Mesenchymal stem cell (in vitro differentiated cells and primary cell): ENCODE data around the gene COX7B.

Experiments used
- DNase-seq: peaks from one replicate; pipeline ENCODE4 v3.0.0-alpha.2; 2013
- H2AFZ ChIP-seq: one replicate; pipeline ENCODE4 v1.6.1; 2013; ENCODE audit warnings: low read depth, mild to moderate bottlenecking, control low read depth, inconsistent platforms, low read length, moderate library complexity
- H2AK5ac ChIP-seq: 2 replicates; pipeline ENCODE4 v1.6.1; 2013; ENCODE audit warnings: low read length, moderate library complexity, mild to moderate bottlenecking, inconsistent platforms; ENCODE audit not compliant: severe bottlenecking
- H2BK120ac ChIP-seq: one replicate; pipeline ENCODE4 v1.6.1; 2013; ENCODE audit warnings: low read depth, mild to moderate bottlenecking, inconsistent platforms, low read length, moderate library complexity
- H2BK12ac ChIP-seq, 2 experiments: one replicate each; pipeline ENCODE4 v1.6.1; 2013; ENCODE audit warnings: inconsistent platforms in 2 of 2, low read length in 2 of 2, mild to moderate bottlenecking in 2 of 2, moderate library complexity in 2 of 2, control low read depth in 1 of 2
- H2BK15ac ChIP-seq: one replicate; pipeline ENCODE4 v1.6.1; 2013; ENCODE audit warnings: mild to moderate bottlenecking, low read depth, inconsistent platforms; ENCODE audit not compliant: poor library complexity, severe bottlenecking
- H2BK5ac ChIP-seq: 2 replicates; pipeline ENCODE4 v1.6.1; 2013; ENCODE audit warnings: low read depth, mild to moderate bottlenecking, low read length, control low read depth, inconsistent platforms; ENCODE audit not compliant: poor library complexity, severe bottlenecking
- H3K14ac ChIP-seq, 2 experiments: one replicate each; pipeline ENCODE4 v1.6.1; 2013; ENCODE audit warnings: inconsistent platforms in 2 of 2, low read length in 2 of 2, control low read depth in 1 of 2, mild to moderate bottlenecking in 1 of 2, moderate library complexity in 1 of 2
- H3K18ac ChIP-seq, 2 experiments: one replicate each; pipeline ENCODE4 v1.6.1; 2013; ENCODE audit warnings: inconsistent platforms in 2 of 2, low read length in 2 of 2, control low read depth in 1 of 2, low read depth in 1 of 2, mild to moderate bottlenecking in 1 of 2
- H3K23ac ChIP-seq, 2 experiments: one replicate each; pipeline ENCODE4 v1.6.1; 2013; ENCODE audit warnings: inconsistent platforms in 2 of 2, low read length in 2 of 2, mild to moderate bottlenecking in 2 of 2, moderate library complexity in 2 of 2, control low read depth in 1 of 2
- H3K27ac ChIP-seq: 2 replicates; pipeline ENCODE4 v1.5.1; 2013; ENCODE audit warnings: mild to moderate bottlenecking, moderate library complexity, low read length, control low read depth, inconsistent platforms; ENCODE audit not compliant: poor library complexity, severe bottlenecking
- H3K27me3 ChIP-seq, 2 experiments: 2 replicates each; pipeline versions ENCODE4 v1.6.1 to v1.7.0; 2013; ENCODE audit warnings: low read length in 2 of 2, mild to moderate bottlenecking in 2 of 2, moderate library complexity in 2 of 2, control low read depth in 1 of 2, inconsistent platforms in 1 of 2; ENCODE audit not compliant: control insufficient read depth in 1 of 2, insufficient read depth in 1 of 2
- H3K36me3 ChIP-seq, 2 experiments: 2 replicates each; pipeline versions ENCODE4 v1.6.1 to v1.7.0; 2013; ENCODE audit warnings: low read length in 2 of 2, control low read depth in 1 of 2, inconsistent platforms in 1 of 2, low read depth in 1 of 2, mild to moderate bottlenecking in 1 of 2; ENCODE audit not compliant: insufficient read depth in 2 of 2, control insufficient read depth in 1 of 2
- H3K4ac ChIP-seq, 2 experiments: one replicate each; pipeline ENCODE4 v1.6.1; 2013; ENCODE audit warnings: inconsistent platforms in 2 of 2, low read length in 2 of 2, mild to moderate bottlenecking in 2 of 2, moderate library complexity in 2 of 2, control low read depth in 1 of 2, low read depth in 1 of 2
- H3K4me1 ChIP-seq: 2 replicates; pipeline ENCODE4 v1.6.1; 2013; ENCODE audit warnings: low read depth, low read length, control low read depth; ENCODE audit not compliant: control insufficient read depth, insufficient read depth
- H3K4me2 ChIP-seq: 2 replicates; pipeline ENCODE4 v1.6.1; 2013; ENCODE audit warnings: low read length, mild to moderate bottlenecking, inconsistent platforms; ENCODE audit not compliant: poor library complexity, severe bottlenecking
- H3K4me3 ChIP-seq, 2 experiments: 2 replicates each; pipeline versions ENCODE4 v1.5.1 to v1.7.0; 2013; ENCODE audit warnings: low read length in 2 of 2, mild to moderate bottlenecking in 2 of 2, control low read depth in 1 of 2, low read depth in 1 of 2; ENCODE audit not compliant: insufficient read depth in 1 of 2
- H3K79me1 ChIP-seq: replicated peaks from 2 replicates; pipeline ENCODE4 v1.6.1; 2013; ENCODE audit warnings: mild to moderate bottlenecking, control low read depth, low read length, inconsistent platforms; ENCODE audit not compliant: poor library complexity, severe bottlenecking
- H3K9ac ChIP-seq: 2 replicates; pipeline ENCODE4 v1.7.0; 2013; ENCODE audit warnings: mild to moderate bottlenecking, low read length, moderate library complexity
- H3K9me3 ChIP-seq: 2 replicates; pipeline ENCODE4 v1.7.0; 2013; ENCODE audit warnings: mild to moderate bottlenecking, low read length; ENCODE audit not compliant: control insufficient read depth
- H4K8ac ChIP-seq: one replicate; pipeline ENCODE4 v1.6.1; 2013; ENCODE audit warnings: inconsistent platforms, mild to moderate bottlenecking, low read length, moderate library complexity
- H4K91ac ChIP-seq: one replicate; pipeline ENCODE4 v1.6.1; 2013; ENCODE audit warnings: mild to moderate bottlenecking, low read length, inconsistent platforms
- WGBS: methylation state at CpG from one replicate; pipeline ENCODE4 v1.1.7; 2013; ENCODE audit warnings: mixed read lengths; 5-methylcytosine and 5-hydroxymethylcytosine counted together

The COX7B gene

DNA sequence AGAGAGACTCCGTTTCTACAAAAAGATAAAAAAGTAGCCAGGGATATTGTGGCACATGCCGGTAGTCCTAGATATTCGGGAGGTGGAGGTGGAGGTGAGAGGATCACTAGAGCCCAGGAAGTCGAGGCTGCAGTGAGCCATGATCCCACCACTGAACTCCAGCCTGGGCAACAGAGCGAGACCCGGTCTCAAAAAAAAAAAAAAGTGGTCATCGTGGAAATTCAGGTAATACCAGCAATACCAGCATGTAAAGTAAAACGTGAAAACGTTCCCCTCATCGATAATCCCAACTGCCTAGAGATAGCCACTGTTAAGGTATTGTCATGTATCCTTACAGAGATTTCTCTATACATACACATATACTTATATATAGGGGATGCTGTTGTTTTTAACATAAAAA lies 5.6 kb upstream of the COX7B start:
- WGBS = 83% methylated on average over 5 of the region's 10 CpGs
- Histone ChIP-seq H3K9ac (peak overlapping the region; percentile 90), H2BK15ac (no peak overlapping the region), H3K27ac (no peak overlapping the region), H2BK120ac (no peak overlapping the region), H3K4me1 (peaks cover 3% of the 10 kb centered on the region), H3K27me3 (no peaks in the 10 kb centered on the region), H3K4ac (no peak overlapping the region), H3K79me1 (no peaks in the 10 kb centered on the region), H3K14ac (no peak overlapping the region), H3K36me3 (no peaks in the 10 kb centered on the region), H4K91ac (no peak overlapping the region), H2AK5ac (no peak overlapping the region), H3K4me3 (peak overlapping the region in 1 of 2 experiments; percentile 84), H2BK5ac (no peak overlapping the region), H2AFZ (no peak overlapping the region), H3K23ac (no peak overlapping the region), H3K18ac (no peak overlapping the region), H4K8ac (no peak overlapping the region), H3K4me2 (no peak overlapping the region), H3K9me3 (no peaks in the 10 kb centered on the region), H2BK12ac (no peak overlapping the region)
- DNase-seq = no peak

- no peak within 1 kb of the TSS for H3K4ac ChIP-seq
- peak within 1 kb of the TSS; percentile 74 for H3K27ac ChIP-seq
- H3K4me1 ChIP-seq = peaks cover 3% of the 10 kb centered on the region
- peak within 1 kb of the TSS; percentile 39 for H3K4me2 ChIP-seq
- no peak within 1 kb of the TSS for H2BK12ac ChIP-seq
- no peaks in the 10 kb centered on the region for H3K79me1 ChIP-seq
- no peaks in the 10 kb centered on the region for H3K27me3 ChIP-seq
- no peak within 1 kb of the TSS for H3K23ac ChIP-seq
- no peak within 1 kb of the TSS for H4K91ac ChIP-seq
- H2BK15ac ChIP-seq = no peak within 1 kb of the TSS
- H3K36me3 ChIP-seq = no peaks in the 10 kb centered on the region
- under 1% methylated on average over 39 of the region's 49 CpGs for WGBS
- H4K8ac ChIP-seq = no peak within 1 kb of the TSS
- no peak within 1 kb of the TSS for H2BK5ac ChIP-seq
- H3K9me3 ChIP-seq = no peaks in the 10 kb centered on the region
- peak within 1 kb of the TSS; percentile 99 for H3K9ac ChIP-seq
- no peak within 1 kb of the TSS for H2BK120ac ChIP-seq
- H3K14ac ChIP-seq = no peak within 1 kb of the TSS
- H3K4me3 ChIP-seq = peak within 1 kb of the TSS; percentile 51 to 84
- H2AK5ac ChIP-seq = no peak within 1 kb of the TSS
- DNase-seq = peak; percentile 97
- H2AFZ ChIP-seq = no peak within 1 kb of the TSS
- no peak within 1 kb of the TSS for H3K18ac ChIP-seq
Observed at GRCh38 chrX:77894921-77895886, 4.1 kb upstream of the COX7B start, which contains the start of gene MAGT1. TSS of gene MAGT1 (minus strand) at chrX:77895435. CDS start at chrX:77895410, 25 bp downstream.

DNA sequence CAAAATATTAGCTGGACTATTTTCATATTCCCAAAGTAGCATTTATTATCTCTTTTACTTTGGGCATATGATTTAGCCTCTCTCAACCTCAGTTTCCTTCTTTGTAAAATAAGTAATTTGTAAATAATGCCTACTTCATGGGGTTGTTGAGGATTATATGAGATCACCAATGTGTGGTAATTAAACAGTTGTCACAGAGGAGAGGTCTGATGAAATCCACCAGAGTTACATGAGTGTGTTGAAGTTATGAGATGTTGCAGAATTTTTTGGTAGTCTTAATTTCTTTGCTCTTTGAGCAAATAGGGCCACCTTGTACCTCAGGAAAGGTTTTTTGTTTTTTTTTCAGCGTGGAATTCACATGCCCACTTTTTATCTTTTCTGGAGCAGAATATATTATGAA lies 1.4 kb downstream of the COX7B start:
- Histone ChIP-seq H3K36me3 (peaks cover 4 to 22% of the 10 kb centered on the region in 2 experiments), H3K4me2 (no peak overlapping the region), H4K91ac (no peak overlapping the region), H2BK12ac (no peak overlapping the region), H4K8ac (no peak overlapping the region), H3K4ac (no peak overlapping the region), H3K4me1 (no peaks in the 10 kb centered on the region), H3K27me3 (no peaks in the 10 kb centered on the region), H2BK5ac (no peak overlapping the region), H2BK120ac (no peak overlapping the region), H3K18ac (no peak overlapping the region), H3K14ac (no peak overlapping the region), H3K79me1 (no peaks in the 10 kb centered on the region), H3K9me3 (no peaks in the 10 kb centered on the region), H2BK15ac (no peak overlapping the region), H2AK5ac (no peak overlapping the region), H2AFZ (no peak overlapping the region), H3K4me3 (peak overlapping the region in 1 of 2 experiments; percentile 91), H3K9ac (peak overlapping the region; percentile 99), H3K23ac (no peak overlapping the region), H3K27ac (no peak overlapping the region)
- WGBS = no CpG with 5 or more reads among the region's 1 CpG
- DNase-seq = peak; percentile 47

DNA sequence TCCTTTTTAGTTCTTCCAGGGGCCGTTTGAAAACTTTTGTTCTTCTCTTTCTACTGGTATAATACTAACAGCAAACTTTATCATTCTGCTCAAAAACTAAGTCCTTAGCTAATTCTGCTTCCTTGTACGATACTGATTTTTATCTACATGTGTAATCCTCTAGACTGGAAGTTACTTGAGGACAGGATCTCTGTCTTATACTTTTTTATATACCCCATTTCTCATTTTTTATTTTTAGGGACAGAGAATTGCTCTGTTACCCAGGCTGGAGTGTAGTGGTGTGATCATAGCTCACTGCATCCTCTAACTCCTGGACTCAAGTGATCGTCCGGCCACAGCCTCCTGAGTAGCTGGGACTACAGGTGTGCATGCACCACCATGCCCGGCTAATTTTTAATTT lies 2.2 kb downstream of the COX7B start:
- Histone ChIP-seq H2BK120ac (no peak overlapping the region), H3K4me1 (no peaks in the 10 kb centered on the region), H2AK5ac (no peak overlapping the region), H3K27me3 (no peaks in the 10 kb centered on the region), H3K9ac (peak overlapping the region; percentile 99), H3K4me3 (no peak overlapping the region), H4K91ac (no peak overlapping the region), H3K14ac (no peak overlapping the region), H2BK15ac (no peak overlapping the region), H3K79me1 (no peaks in the 10 kb centered on the region), H3K4ac (no peak overlapping the region), H4K8ac (no peak overlapping the region), H3K4me2 (no peak overlapping the region), H2BK12ac (no peak overlapping the region), H2BK5ac (no peak overlapping the region), H3K9me3 (no peaks in the 10 kb centered on the region), H3K23ac (no peak overlapping the region), H2AFZ (no peak overlapping the region), H3K36me3 (peaks cover 6 to 29% of the 10 kb centered on the region in 2 experiments), H3K27ac (no peak overlapping the region), H3K18ac (no peak overlapping the region)
- DNase-seq = no peak
- 93% methylated on average over 4 of the region's 5 CpGs for WGBS
